Parathyroid adenoma (tissue), 2 donors: ENCODE measurements around the gene PPT2.
"Not testable (repeated sequence)": the region's sequence is repeated elsewhere in the genome, so short reads cannot be mapped to it uniquely, and the experiment has no call there.

ENCODE experiments used
- H2AFZ ChIP-seq: fragments of 300-600 bp; sonication (generic); one replicate; pipeline ENCODE4 v1.7.0; 2017; ENCODE audit warnings: antibody characterized with exemption, mild to moderate bottlenecking
- H3K27ac ChIP-seq: fragments of 300-600 bp; sonication (generic); one replicate; pipeline ENCODE4 v1.7.0; 2017
- H3K27me3 ChIP-seq: fragments of 300-600 bp; sonication (generic); one replicate; pipeline ENCODE4 v1.7.0; 2017; ENCODE audit warnings: low read length; ENCODE audit not compliant: control insufficient read depth, insufficient read depth
- H3K36me3 ChIP-seq: fragments of 300-600 bp; sonication (generic); one replicate; pipeline ENCODE4 v1.7.0; 2017; ENCODE audit warnings: low read length; ENCODE audit not compliant: control insufficient read depth, insufficient read depth
- H3K4me1 ChIP-seq: fragments of 300-600 bp; sonication (generic); one replicate; pipeline ENCODE4 v1.7.0; 2017; ENCODE audit warnings: control low read depth
- H3K4me2 ChIP-seq: fragments of 300-600 bp; sonication (generic); one replicate; pipeline ENCODE4 v1.7.0; 2017; ENCODE audit warnings: low read length
- H3K4me3 ChIP-seq: fragments of 300-600 bp; sonication (generic); one replicate; pipeline ENCODE4 v1.7.0; 2017; ENCODE audit warnings: low read depth, low read length
- H3K79me2 ChIP-seq: fragments of 300-600 bp; sonication (generic); one replicate; pipeline ENCODE4 v1.7.0; 2017; ENCODE audit warnings: control low read depth
- H3K9ac ChIP-seq: fragments of 300-600 bp; sonication (generic); one replicate; pipeline ENCODE4 v1.7.0; 2017; ENCODE audit warnings: mild to moderate bottlenecking
- H3K9me3 ChIP-seq: fragments of 300-600 bp; sonication (generic); one replicate; pipeline ENCODE4 v1.7.0; 2017; ENCODE audit warnings: low read length; ENCODE audit not compliant: control insufficient read depth
- TF ChIP-seq, protein P1 (sequence below): fragments of 300-600 bp; sonication (generic); IDR thresholded peaks from one replicate; pipeline ENCODE4 v1.7.0; 2017; ENCODE audit warnings: antibody characterized with exemption, mild to moderate bottlenecking
- donor health status: primary hyperparathyroidism.

PPT2 gene

DNA sequence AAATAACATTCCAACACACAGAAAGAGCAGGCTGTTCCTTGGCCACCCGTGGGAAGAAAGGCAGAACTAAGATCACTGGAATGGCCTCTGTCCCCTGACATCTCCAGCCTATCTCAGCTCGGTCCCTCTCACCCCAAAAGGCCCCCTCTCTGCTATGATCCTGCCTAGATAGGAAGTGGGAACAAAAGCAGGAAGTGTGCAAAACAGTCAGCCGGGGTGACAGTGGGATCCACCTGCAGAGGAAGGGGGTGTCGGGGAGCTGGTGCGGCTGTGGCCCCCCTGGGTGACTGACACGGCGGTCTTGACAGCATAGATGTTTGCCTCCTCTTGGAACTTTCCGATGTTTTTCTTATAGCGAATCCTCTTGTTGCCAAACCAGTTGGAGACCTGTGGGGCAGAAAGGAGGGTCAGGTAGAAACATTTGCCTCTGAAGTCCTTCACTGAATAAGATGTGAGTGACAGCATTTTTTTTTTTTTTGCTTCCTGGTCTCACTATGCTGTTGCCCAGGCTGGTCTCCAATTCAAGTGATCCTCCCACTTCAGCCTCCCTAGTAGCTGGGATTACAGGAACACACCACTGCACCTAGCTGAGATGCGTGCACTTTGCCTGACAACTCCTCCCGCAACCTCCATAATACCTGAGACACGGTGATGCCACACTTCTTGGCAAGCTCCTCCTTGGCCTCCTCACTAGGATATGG is 33.2 kb downstream of the PPT2 start:
- Histone ChIP-seq H3K4me2 (no peak overlapping the region), H3K79me2 (peaks cover 4% of the 10 kb centered on the region), H3K27ac (peak overlapping the region; percentile 52), H3K27me3 (no peaks in the 10 kb centered on the region), H3K4me3 (no peak overlapping the region), H3K9me3 (no peaks in the 10 kb centered on the region), H3K4me1 (peaks cover 7% of the 10 kb centered on the region), H3K9ac (no peak overlapping the region), H2AFZ (no peak overlapping the region), H3K36me3 (no peaks in the 10 kb centered on the region)
- TF ChIP-seq, protein P1, sequence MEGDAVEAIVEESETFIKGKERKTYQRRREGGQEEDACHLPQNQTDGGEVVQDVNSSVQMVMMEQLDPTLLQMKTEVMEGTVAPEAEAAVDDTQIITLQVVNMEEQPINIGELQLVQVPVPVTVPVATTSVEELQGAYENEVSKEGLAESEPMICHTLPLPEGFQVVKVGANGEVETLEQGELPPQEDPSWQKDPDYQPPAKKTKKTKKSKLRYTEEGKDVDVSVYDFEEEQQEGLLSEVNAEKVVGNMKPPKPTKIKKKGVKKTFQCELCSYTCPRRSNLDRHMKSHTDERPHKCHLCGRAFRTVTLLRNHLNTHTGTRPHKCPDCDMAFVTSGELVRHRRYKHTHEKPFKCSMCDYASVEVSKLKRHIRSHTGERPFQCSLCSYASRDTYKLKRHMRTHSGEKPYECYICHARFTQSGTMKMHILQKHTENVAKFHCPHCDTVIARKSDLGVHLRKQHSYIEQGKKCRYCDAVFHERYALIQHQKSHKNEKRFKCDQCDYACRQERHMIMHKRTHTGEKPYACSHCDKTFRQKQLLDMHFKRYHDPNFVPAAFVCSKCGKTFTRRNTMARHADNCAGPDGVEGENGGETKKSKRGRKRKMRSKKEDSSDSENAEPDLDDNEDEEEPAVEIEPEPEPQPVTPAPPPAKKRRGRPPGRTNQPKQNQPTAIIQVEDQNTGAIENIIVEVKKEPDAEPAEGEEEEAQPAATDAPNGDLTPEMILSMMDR, result no peak

- H2AFZ ChIP-seq, H3K9ac ChIP-seq, H3K4me2 ChIP-seq, H3K36me3 ChIP-seq, H3K27me3 ChIP-seq, H3K79me2 ChIP-seq, H3K4me1 ChIP-seq, H3K9me3 ChIP-seq, H3K4me3 ChIP-seq: not testable (repeated sequence)
- peak overlapping the region; percentile 85 for H3K27ac ChIP-seq
Measured at GRCh38 chr6:32187725-32188380, 33.9 kb downstream of the PPT2 start.

GRCh38 chr6:32188381-32189068 is 34.6 kb downstream of the PPT2 start:
- Histone ChIP-seq H2AFZ (no peak overlapping the region), H3K79me2 (peaks cover 4% of the 10 kb centered on the region), H3K4me3 (peak overlapping the region; percentile 72), H3K9me3 (no peaks in the 10 kb centered on the region), H3K27ac (peak overlapping the region; percentile 85), H3K4me2 (peak overlapping the region; percentile 84), H3K36me3 (no peaks in the 10 kb centered on the region), H3K4me1 (peaks cover 7% of the 10 kb centered on the region), H3K27me3 (no peaks in the 10 kb centered on the region), H3K9ac (peak overlapping the region; percentile 42)
- TF ChIP-seq, protein P1, result no peak

DNA sequence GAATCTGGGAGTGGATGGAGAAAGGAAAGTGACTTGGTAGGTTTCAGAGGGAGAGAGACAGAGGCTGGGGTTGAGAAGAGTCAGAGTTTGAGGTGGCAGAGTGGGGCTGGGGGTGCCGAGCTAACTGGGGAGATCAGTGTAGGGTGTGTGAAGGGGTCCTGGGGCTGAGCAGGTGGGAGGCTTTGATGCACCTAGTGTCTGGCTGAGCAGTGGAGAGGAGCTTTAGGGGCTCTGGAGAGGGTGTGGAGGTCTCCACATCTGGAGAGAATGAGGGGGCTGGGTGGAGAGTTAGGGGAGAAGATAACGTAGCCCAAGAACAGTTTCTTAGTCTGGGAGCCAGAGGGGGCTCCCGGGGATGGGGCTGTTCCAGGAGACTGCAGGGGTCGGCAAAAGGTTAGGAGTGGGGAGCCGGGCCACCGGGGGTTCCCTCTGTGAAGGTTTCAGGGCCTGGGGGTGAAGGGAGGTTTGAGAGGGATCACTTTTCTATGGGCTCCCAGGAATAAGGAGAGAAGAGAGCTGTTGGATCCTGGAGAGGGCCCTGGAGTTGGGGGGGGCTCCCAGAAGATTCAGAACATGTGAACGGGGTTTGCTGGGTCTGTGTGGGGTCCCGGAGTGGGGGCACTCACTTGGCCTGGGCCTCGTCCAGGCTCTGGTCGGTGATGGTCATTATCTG is 35.3 kb downstream of the PPT2 start:
- H3K9me3 ChIP-seq, result no peaks in the 10 kb centered on the region
- H3K4me2 ChIP-seq, result peak overlapping the region; percentile 84
- peaks cover 4% of the 10 kb centered on the region for H3K79me2 ChIP-seq
- no peaks in the 10 kb centered on the region for H3K36me3 ChIP-seq
- peak overlapping the region; percentile 85 for H3K27ac ChIP-seq
- H2AFZ ChIP-seq, result peak overlapping the region; percentile 70
- H3K4me1 ChIP-seq, result peaks cover 7% of the 10 kb centered on the region
- TF ChIP-seq, protein P1, result no peak
- peak overlapping the region; percentile 42 for H3K9ac ChIP-seq
- no peaks in the 10 kb centered on the region for H3K27me3 ChIP-seq
- peak overlapping the region; percentile 72 for H3K4me3 ChIP-seq

GRCh38 chr6:32189742-32190053 is 35.8 kb downstream of the PPT2 start:
- H2AFZ ChIP-seq, result peak overlapping the region; percentile 70
- peak overlapping the region; percentile 72 for H3K4me3 ChIP-seq
- no peaks in the 10 kb centered on the region for H3K27me3 ChIP-seq
- TF ChIP-seq, protein P1, result no peak
- peaks cover 4% of the 10 kb centered on the region for H3K79me2 ChIP-seq
- H3K4me2 ChIP-seq, result peak overlapping the region; percentile 84
- peaks cover 7% of the 10 kb centered on the region for H3K4me1 ChIP-seq
- no peaks in the 10 kb centered on the region for H3K9me3 ChIP-seq
- H3K27ac ChIP-seq, result peak overlapping the region; percentile 85
- H3K9ac ChIP-seq, result peak overlapping the region; percentile 42
- no peaks in the 10 kb centered on the region for H3K36me3 ChIP-seq
